Nephron (organoid): Measurements from ENCODE around the gene ELAC2.

ENCODE experiments used
- H3K27ac Mint-ChIP-seq, 3 experiments: 2 replicates each; pipeline ENCODE4 v1.8.0; 2020; ENCODE audit warnings: mixed read lengths in 3 of 3, mild to moderate bottlenecking in 2 of 3, moderate library complexity in 1 of 3
- H3K27me3 Mint-ChIP-seq: 2 replicates; pipeline ENCODE4 v1.8.0; 2021; ENCODE audit warnings: low read depth, mild to moderate bottlenecking, moderate library complexity, mixed read lengths
- H3K36me3 Mint-ChIP-seq: 2 replicates; pipeline ENCODE4 v1.8.0; 2020; ENCODE audit warnings: low read depth, mixed read lengths
- H3K4me1 Mint-ChIP-seq: 2 replicates; pipeline ENCODE4 v1.8.0; 2020; ENCODE audit warnings: mixed read lengths
- H3K4me3 Mint-ChIP-seq, 3 experiments: 2 replicates each; pipeline ENCODE4 v1.8.0; 2020; ENCODE audit warnings: mild to moderate bottlenecking in 3 of 3, mixed read lengths in 3 of 3, moderate library complexity in 2 of 3
- H3K9me3 Mint-ChIP-seq: 2 replicates; pipeline ENCODE4 v1.8.0; 2020; ENCODE audit warnings: mixed read lengths
- CTCF ChIP-seq, 3 experiments: fragments of 200-600 bp; sonication (generic); IDR thresholded peaks; one replicate each; pipeline ENCODE4 v1.5.0; 2021; ENCODE audit warnings: antibody characterized with exemption in 3 of 3; ENCODE audit not compliant: unreplicated experiment in 3 of 3

Gene ELAC2

GRCh38 chr17:12966413-12966812 lies 51.4 kb downstream of the ELAC2 start:
- no peaks in the 10 kb centered on the region for H3K4me1 Mint-ChIP-seq
- no peak for TF ChIP-seq CTCF (IDR thresholded peaks at IDR 0.05; ENCODE audit: unreplicated experiment in 3 of 3)
- H3K9me3 Mint-ChIP-seq = peaks cover under 1% of the 10 kb centered on the region
- no peak overlapping the region for H3K27ac Mint-ChIP-seq
- no peaks in the 10 kb centered on the region for H3K36me3 Mint-ChIP-seq
- H3K27me3 Mint-ChIP-seq = peaks cover 8% of the 10 kb centered on the region
- H3K4me3 Mint-ChIP-seq = no peak overlapping the region

GRCh38 chr17:12965988-12966387 lies 51.8 kb downstream of the ELAC2 start:
- no peaks in the 10 kb centered on the region for H3K36me3 Mint-ChIP-seq
- H3K4me3 Mint-ChIP-seq = no peak overlapping the region
- no peak overlapping the region for H3K27ac Mint-ChIP-seq
- no peak for TF ChIP-seq CTCF (IDR thresholded peaks at IDR 0.05; ENCODE audit: unreplicated experiment in 3 of 3)
- H3K9me3 Mint-ChIP-seq = no peaks in the 10 kb centered on the region
- no peaks in the 10 kb centered on the region for H3K4me1 Mint-ChIP-seq
- peaks cover 4% of the 10 kb centered on the region for H3K27me3 Mint-ChIP-seq

GRCh38 chr17:12964840-12965239 lies 53.0 kb downstream of the ELAC2 start:
- H3K4me1 Mint-ChIP-seq = no peaks in the 10 kb centered on the region
- no peaks in the 10 kb centered on the region for H3K9me3 Mint-ChIP-seq

GRCh38 chr17:12964162-12964561 lies 53.7 kb downstream of the ELAC2 start:
- TF ChIP-seq CTCF (IDR thresholded peaks at IDR 0.05; ENCODE audit: unreplicated experiment in 3 of 3) = no peak
- Mint-ChIP-seq H3K4me1 (no peaks in the 10 kb centered on the region), H3K36me3 (peaks cover 7% of the 10 kb centered on the region), H3K4me3 (no peak overlapping the region), H3K27ac (no peak overlapping the region), H3K9me3 (no peaks in the 10 kb centered on the region), H3K27me3 (no peaks in the 10 kb centered on the region)

More at GRCh38 chr17:12964840-12965239, 53.0 kb downstream of the ELAC2 start:
- no peak overlapping the region for H3K4me3 Mint-ChIP-seq
- no peak for TF ChIP-seq CTCF (IDR thresholded peaks at IDR 0.05; ENCODE audit: unreplicated experiment in 3 of 3)
- peaks cover 1% of the 10 kb centered on the region for H3K36me3 Mint-ChIP-seq
- H3K27me3 Mint-ChIP-seq = no peaks in the 10 kb centered on the region
- H3K27ac Mint-ChIP-seq = no peak overlapping the region

DNA sequence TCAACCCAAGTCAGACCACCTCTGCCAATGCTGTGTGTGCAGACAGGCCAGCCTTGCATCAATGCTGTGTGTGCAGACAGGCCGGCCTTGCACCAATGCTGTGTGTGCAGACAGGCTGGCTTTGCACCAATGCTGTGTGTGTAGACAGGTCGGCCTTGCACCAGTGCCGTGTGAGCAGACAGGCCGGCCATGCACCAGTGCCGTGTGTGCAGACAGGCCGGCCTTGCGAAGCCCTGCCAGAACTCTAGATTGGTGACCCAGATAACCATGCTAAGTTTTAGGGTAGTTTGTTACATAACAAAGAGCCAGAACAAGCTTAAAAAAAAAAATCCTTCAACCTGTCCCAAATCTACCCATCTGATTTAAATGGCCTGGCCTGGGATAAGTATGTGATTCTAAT lies 54.3 kb downstream of the ELAC2 start:
- Mint-ChIP-seq H3K27ac (no peak overlapping the region), H3K9me3 (no peaks in the 10 kb centered on the region), H3K36me3 (peaks cover 11% of the 10 kb centered on the region), H3K4me3 (no peak overlapping the region), H3K27me3 (no peaks in the 10 kb centered on the region), H3K4me1 (no peaks in the 10 kb centered on the region)
- TF ChIP-seq CTCF (IDR thresholded peaks at IDR 0.05; ENCODE audit: unreplicated experiment in 3 of 3) = no peak

DNA sequence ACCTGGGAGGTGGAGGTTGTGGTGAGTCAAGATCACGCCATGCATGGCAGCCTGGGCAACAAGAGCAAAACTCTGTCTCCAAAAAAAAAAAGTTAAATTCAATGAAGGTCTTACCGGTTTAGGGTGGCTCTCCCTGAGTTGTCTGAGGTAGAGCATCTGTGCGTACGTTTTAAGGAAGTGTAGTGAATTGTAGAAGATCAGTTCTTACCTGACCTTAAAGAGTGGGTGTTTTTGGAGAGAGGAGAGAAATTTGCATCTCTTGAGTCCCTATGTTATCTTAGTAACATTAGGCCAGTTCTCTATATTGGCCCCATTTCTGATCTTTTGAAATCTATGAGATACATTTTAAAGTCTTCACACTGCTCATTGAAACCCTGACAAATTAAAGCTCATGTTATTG lies 56.2 kb downstream of the ELAC2 start:
- Mint-ChIP-seq H3K27ac (no peak overlapping the region), H3K4me3 (no peak overlapping the region), H3K4me1 (no peaks in the 10 kb centered on the region), H3K9me3 (peaks cover 3% of the 10 kb centered on the region), H3K36me3 (peaks cover 29% of the 10 kb centered on the region), H3K27me3 (no peaks in the 10 kb centered on the region)
- no peak for TF ChIP-seq CTCF (IDR thresholded peaks at IDR 0.05; ENCODE audit: unreplicated experiment in 3 of 3)
